ENCODE measurements around the gene FNDC3B.

DNA sequence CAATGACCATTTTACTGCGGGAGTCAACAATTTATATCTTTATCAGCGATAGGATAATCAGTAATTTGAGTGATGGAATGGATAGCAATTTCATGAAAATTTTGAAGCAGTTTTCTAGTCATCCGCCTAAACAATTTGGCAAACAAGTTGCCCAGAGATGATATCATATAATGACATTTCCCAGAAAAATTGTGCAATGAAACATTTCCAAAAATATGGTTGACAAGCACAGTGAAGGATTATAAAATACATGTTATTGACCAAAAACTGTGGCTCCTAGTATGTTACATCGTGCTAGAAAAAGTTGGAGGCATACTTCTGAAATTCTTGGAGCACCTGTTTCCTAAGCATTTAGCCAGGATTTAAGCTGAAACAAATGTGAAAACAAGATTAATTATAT lies 263.8 kb downstream of the FNDC3B start:
- TF ChIP-seq, protein P1, sequence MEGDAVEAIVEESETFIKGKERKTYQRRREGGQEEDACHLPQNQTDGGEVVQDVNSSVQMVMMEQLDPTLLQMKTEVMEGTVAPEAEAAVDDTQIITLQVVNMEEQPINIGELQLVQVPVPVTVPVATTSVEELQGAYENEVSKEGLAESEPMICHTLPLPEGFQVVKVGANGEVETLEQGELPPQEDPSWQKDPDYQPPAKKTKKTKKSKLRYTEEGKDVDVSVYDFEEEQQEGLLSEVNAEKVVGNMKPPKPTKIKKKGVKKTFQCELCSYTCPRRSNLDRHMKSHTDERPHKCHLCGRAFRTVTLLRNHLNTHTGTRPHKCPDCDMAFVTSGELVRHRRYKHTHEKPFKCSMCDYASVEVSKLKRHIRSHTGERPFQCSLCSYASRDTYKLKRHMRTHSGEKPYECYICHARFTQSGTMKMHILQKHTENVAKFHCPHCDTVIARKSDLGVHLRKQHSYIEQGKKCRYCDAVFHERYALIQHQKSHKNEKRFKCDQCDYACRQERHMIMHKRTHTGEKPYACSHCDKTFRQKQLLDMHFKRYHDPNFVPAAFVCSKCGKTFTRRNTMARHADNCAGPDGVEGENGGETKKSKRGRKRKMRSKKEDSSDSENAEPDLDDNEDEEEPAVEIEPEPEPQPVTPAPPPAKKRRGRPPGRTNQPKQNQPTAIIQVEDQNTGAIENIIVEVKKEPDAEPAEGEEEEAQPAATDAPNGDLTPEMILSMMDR (IDR thresholded peaks at IDR 0.05; ENCODE audit: low read depth, low read length), result no peak
- TF ChIP-seq EZH2phosphoT487 (IDR thresholded peaks at IDR 0.05; ENCODE audit: low read depth), result no peak

All from OCI-LY3 (cell line).